Measurements from ENCODE around the gene BCAN.

Gene BCAN

DNA sequence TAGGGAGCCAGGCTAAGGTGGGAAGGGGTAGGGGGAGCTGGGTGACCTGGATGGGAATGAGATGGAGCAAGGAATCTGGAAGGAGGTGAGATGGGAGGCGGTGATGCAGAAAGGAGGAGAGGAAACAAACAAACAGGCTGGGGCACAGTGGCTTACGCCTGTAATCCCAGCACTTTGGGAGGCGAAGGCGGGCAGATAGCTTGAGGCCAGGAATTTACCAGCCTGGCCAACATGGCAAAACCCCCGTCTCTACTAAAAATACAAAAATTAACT is 52.7 kb downstream of the BCAN start:
- no peak overlapping the region for H3K4me3 ChIP-seq (ENCODE audit: low read depth, low read length)
- TF ChIP-seq, protein P1, sequence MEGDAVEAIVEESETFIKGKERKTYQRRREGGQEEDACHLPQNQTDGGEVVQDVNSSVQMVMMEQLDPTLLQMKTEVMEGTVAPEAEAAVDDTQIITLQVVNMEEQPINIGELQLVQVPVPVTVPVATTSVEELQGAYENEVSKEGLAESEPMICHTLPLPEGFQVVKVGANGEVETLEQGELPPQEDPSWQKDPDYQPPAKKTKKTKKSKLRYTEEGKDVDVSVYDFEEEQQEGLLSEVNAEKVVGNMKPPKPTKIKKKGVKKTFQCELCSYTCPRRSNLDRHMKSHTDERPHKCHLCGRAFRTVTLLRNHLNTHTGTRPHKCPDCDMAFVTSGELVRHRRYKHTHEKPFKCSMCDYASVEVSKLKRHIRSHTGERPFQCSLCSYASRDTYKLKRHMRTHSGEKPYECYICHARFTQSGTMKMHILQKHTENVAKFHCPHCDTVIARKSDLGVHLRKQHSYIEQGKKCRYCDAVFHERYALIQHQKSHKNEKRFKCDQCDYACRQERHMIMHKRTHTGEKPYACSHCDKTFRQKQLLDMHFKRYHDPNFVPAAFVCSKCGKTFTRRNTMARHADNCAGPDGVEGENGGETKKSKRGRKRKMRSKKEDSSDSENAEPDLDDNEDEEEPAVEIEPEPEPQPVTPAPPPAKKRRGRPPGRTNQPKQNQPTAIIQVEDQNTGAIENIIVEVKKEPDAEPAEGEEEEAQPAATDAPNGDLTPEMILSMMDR (IDR thresholded peaks at IDR 0.05; ENCODE audit: borderline replicate concordance, insufficient read depth, low read depth, low read length), result no peak

DNA sequence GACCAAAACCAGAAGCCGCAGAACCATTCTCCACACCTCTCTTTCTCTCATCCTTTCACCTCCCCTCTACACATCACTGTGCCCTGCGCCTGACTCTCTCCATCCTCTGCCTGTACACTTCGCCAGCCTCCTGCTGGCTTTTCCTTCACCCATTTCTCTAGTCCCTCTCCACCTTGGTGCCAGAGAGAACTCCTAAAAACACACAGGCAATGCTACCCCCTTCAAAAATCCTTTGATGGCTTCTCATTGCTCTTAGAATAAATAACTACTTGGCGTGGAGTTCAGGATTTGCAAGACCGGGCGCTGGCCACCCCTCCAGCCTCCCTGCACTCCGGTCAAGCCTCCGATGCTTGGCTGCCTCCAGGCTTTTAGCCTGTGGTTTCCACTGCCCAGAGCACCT is 54.8 kb downstream of the BCAN start:
- H3K4me3 ChIP-seq (ENCODE audit: low read depth, low read length), result no peak overlapping the region
- TF ChIP-seq, protein P1 (IDR thresholded peaks at IDR 0.05; ENCODE audit: borderline replicate concordance, insufficient read depth, low read depth, low read length), result no peak

DNA sequence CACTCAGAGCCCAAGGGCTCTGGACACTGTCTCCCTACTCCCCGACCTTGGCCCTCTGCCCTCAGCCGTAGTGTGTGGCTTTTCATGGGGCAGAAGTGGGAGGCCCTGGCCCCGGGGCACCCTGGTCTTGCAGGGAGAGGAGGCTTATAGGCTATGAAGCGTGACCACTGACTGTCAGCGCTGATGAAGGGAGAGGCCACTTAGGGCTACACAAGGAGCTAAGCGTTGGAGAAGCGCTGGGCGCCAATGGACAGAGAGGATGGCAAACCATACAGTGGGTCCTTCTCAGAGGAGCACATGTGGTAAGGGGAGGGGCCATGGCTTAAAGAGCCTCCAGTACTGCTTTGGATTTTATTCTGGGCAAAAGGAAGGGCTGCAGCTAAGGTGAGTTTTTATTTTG is 55.6 kb downstream of the BCAN start:
- no peak overlapping the region for H3K4me3 ChIP-seq (ENCODE audit: low read depth, low read length)
- TF ChIP-seq, protein P1 (IDR thresholded peaks at IDR 0.05; ENCODE audit: borderline replicate concordance, insufficient read depth, low read depth, low read length), result no peak

DNA sequence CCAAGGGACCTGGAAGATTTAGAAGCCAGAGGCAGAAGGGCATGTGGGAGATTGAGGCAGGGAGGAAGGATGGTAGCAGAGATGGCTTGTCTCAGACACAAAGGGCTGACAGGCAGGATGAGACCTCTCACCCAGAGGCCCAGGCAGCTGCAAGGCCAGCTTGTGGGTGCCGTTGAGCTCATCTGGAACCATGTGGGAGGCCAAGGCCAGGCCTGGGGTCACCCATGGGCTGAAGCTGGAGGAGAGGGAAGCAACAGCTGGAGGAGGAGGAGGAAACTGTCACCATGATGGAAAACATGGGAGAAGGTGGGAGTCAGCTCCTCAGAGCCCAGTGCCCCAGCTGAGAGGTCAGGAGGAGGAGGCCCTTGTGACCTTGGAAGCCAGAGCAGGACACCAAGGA is 57.1 kb downstream of the BCAN start:
- H3K4me3 ChIP-seq (ENCODE audit: low read depth, low read length), result no peak overlapping the region
- TF ChIP-seq, protein P1 (IDR thresholded peaks at IDR 0.05; ENCODE audit: borderline replicate concordance, insufficient read depth, low read depth, low read length), result no peak

DNA sequence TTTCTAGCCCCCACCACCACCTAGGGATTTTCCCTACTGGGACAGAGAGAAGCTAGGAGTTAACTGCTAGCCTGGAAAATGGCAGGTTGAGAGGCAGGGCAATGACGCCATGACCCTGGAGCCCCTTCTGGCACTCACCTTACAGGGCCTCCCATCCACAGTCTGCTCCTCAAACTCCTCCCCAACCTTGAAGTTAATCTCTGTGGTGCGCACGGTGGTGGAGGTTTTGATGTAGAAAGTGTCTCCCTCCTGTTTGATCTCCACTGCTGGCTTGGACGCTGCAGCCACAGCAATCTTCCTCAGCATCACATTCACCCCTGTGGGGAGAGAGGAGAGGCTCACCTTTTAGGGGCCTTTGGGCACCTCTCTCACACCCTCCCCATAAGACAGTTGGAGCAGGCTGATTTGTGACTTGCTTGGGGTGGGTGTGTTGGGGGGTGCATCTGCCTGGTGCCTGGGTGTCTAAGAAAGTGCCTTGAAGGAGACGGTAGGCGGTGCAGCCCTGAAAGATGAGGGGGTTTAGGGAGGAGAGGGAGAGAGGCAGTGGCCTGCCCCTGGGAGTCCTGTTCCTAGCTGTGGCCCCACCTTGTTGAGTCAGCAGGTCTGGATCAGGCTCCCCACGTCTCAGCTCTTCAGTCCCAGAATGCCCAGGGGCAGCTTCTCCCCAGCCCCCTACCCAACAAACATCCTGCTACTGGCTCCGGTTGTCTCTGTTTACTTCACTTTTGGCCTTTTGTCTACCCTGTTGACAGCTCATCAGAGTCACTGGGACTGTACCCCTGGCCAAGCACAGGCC is 59.0 kb downstream of the BCAN start:
- TF ChIP-seq, protein P1 (IDR thresholded peaks at IDR 0.05; ENCODE audit: borderline replicate concordance, insufficient read depth, low read depth, low read length), result no peak

DNA sequence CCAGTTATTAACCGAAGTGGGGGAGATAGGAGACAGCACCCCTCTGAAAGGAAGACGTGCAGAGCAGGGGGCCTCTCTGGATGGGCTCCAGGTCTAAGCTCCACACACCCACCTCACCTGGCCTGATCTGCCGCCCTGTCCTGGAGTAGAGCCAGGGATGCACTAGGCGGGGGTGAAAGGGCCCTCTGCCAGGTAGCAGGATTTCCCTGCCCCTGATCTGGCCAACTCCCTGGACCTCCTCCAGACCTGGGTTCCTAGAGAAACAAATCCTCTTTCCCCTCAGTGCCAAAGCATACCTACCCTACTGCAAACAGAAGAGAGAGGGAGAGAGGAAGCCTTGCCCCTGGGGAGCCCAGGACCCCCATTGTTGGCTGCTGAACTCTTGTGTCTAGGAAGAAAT is 61.4 kb downstream of the BCAN start:
- TF ChIP-seq, protein P1 (IDR thresholded peaks at IDR 0.05; ENCODE audit: borderline replicate concordance, insufficient read depth, low read depth, low read length), result no peak
- H3K4me3 ChIP-seq (ENCODE audit: low read depth, low read length), result no peak overlapping the region

More for the DNA sequence above, 59.0 kb downstream of the BCAN start:
- no peak overlapping the region for H3K4me3 ChIP-seq (ENCODE audit: low read depth, low read length)

DNA sequence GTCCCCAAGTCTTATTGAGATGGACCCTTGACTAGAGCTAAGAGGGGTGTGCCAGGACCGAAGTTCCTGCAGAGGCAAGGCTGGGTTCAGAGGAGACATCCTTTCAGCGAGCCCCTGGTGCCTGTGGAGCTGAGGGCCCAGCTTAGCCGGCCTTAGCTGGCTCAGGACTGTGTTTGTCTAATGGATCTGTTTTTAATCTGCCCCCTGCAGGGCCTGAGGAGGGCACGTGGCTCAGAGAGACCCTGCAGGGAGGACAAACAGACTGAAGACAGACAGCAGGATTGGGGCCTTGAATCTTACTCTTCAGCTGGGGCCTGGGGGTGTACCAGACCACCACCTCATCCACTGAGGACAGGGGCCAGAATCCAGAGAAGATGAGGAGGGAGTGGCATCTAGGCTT is 61.8 kb downstream of the BCAN start:
- no peak overlapping the region for H3K4me3 ChIP-seq (ENCODE audit: low read depth, low read length)
- TF ChIP-seq, protein P1 (IDR thresholded peaks at IDR 0.05; ENCODE audit: borderline replicate concordance, insufficient read depth, low read depth, low read length), result no peak

All from GM12875 (cell line).